Neuronal stem cell (in vitro differentiated cells): ENCODE data around the gene KLHL30.

Experiments used
- DNase-seq: peaks from one replicate; pipeline ENCODE4 v3.0.0-alpha.2; 2013; ENCODE audit warnings: low spot score
- H2AFZ ChIP-seq: one replicate; pipeline ENCODE4 v1.6.1; 2013; ENCODE audit warnings: mild to moderate bottlenecking, low read length, inconsistent platforms
- H2AK5ac ChIP-seq: 2 replicates; pipeline ENCODE4 v1.6.1; 2013; ENCODE audit warnings: low read depth, mild to moderate bottlenecking, inconsistent platforms, low read length, moderate library complexity, mixed read lengths
- H2BK120ac ChIP-seq: 2 replicates; pipeline ENCODE4 v1.6.1; 2013; ENCODE audit warnings: low read depth, mild to moderate bottlenecking, inconsistent platforms, low read length, moderate library complexity, mixed read lengths
- H2BK12ac ChIP-seq: one replicate; pipeline ENCODE4 v1.6.1; 2013; ENCODE audit warnings: low read length, inconsistent platforms
- H2BK15ac ChIP-seq: 2 replicates; pipeline ENCODE4 v1.6.1; 2013; ENCODE audit warnings: mild to moderate bottlenecking, low read length, inconsistent platforms, mixed read lengths
- H2BK5ac ChIP-seq: one replicate; pipeline ENCODE4 v1.6.1; 2013; ENCODE audit warnings: inconsistent platforms, mild to moderate bottlenecking, low read length, moderate library complexity
- H3K14ac ChIP-seq: one replicate; pipeline ENCODE4 v1.6.1; 2013; ENCODE audit warnings: low read length, inconsistent platforms
- H3K18ac ChIP-seq: 2 replicates; pipeline ENCODE4 v1.6.1; 2013; ENCODE audit warnings: low read length, inconsistent platforms
- H3K23ac ChIP-seq: 2 replicates; pipeline ENCODE4 v1.6.1; 2013; ENCODE audit warnings: low read depth, mild to moderate bottlenecking, mixed read lengths, low read length, inconsistent platforms; ENCODE audit not compliant: poor library complexity
- H3K27ac ChIP-seq: replicated peaks from 3 replicates; pipeline ENCODE4 v1.5.1; 2013; ENCODE audit warnings: low read length, inconsistent platforms
- H3K27me3 ChIP-seq, 3 experiments: 2 replicates each; pipeline ENCODE4 v1.6.1; 2013; ENCODE audit warnings: low read length in 3 of 3, mild to moderate bottlenecking in 2 of 3, inconsistent platforms in 1 of 3, low read depth in 1 of 3, mixed read lengths in 1 of 3, moderate library complexity in 1 of 3; ENCODE audit not compliant: control insufficient read depth in 3 of 3, insufficient read depth in 3 of 3
- H3K36me3 ChIP-seq, 2 donors: replicated peaks in 1 of 2; 2 replicates each; pipeline ENCODE4 v1.6.1; 2013; ENCODE audit warnings: low read length in 2 of 2; ENCODE audit not compliant: control insufficient read depth in 2 of 2, insufficient read depth in 2 of 2
- H3K4ac ChIP-seq: 2 replicates; pipeline ENCODE4 v1.6.1; 2013; ENCODE audit warnings: inconsistent platforms, mild to moderate bottlenecking, low read length, moderate library complexity
- H3K4me1 ChIP-seq, 2 donors: 1 replicate in 1 of 2; 2 replicates in 1 of 2; pipeline ENCODE4 v1.6.1; 2013; ENCODE audit warnings: low read length in 2 of 2, low read depth in 1 of 2; ENCODE audit not compliant: control insufficient read depth in 2 of 2, insufficient read depth in 1 of 2
- H3K4me2 ChIP-seq: one replicate; pipeline ENCODE4 v1.6.1; 2013; ENCODE audit warnings: mild to moderate bottlenecking, low read length, inconsistent platforms; ENCODE audit not compliant: insufficient read depth, poor library complexity, severe bottlenecking
- H3K4me3 ChIP-seq, 2 donors: 2 replicates each; pipeline ENCODE4 v1.5.1; 2013; ENCODE audit warnings: low read length in 2 of 2, mild to moderate bottlenecking in 2 of 2, inconsistent platforms in 1 of 2, moderate library complexity in 1 of 2
- H3K79me1 ChIP-seq: one replicate; pipeline ENCODE4 v1.6.1; 2013; ENCODE audit warnings: low read depth, mild to moderate bottlenecking, inconsistent platforms, low read length, moderate library complexity
- H3K9ac ChIP-seq: one replicate; pipeline ENCODE4 v1.6.1; 2013; ENCODE audit warnings: mild to moderate bottlenecking, low read depth, low read length, inconsistent platforms; ENCODE audit not compliant: poor library complexity
- H3K9me3 ChIP-seq, 2 donors: replicated peaks in 1 of 2; 2 replicates each; pipeline versions ENCODE3 to v1.6.1; 2013; ENCODE audit warnings: low read length in 2 of 2, mild to moderate bottlenecking in 2 of 2, inconsistent platforms in 1 of 2, low read depth in 1 of 2, mixed read lengths in 1 of 2, moderate library complexity in 1 of 2; ENCODE audit not compliant: control insufficient read depth in 2 of 2, insufficient read depth in 1 of 2
- H4K8ac ChIP-seq: one replicate; pipeline ENCODE4 v1.6.1; 2013; ENCODE audit warnings: low read depth, mild to moderate bottlenecking, inconsistent platforms, low read length, moderate library complexity
- H4K91ac ChIP-seq: one replicate; pipeline ENCODE4 v1.6.1; 2013; ENCODE audit warnings: low read length, low read depth, mild to moderate bottlenecking, inconsistent platforms; ENCODE audit not compliant: poor library complexity
- WGBS, 2 donors: extraction: QIAGEN DNeasy Blood & Tissue Kit; methylation state at CpG; one replicate each; pipeline ENCODE4 v1.1.7; 2013; ENCODE audit warnings: missing lambda C conversion rate in 2 of 2, mixed read lengths in 1 of 2; ENCODE audit not compliant: insufficient read length in 2 of 2, insufficient replicate concordance in 1 of 2; ENCODE audit errors: extremely low coverage in 2 of 2; 5-methylcytosine and 5-hydroxymethylcytosine counted together

The KLHL30 gene

GRCh38 chr2:238162846-238163441 is 24.5 kb downstream of the KLHL30 start:
- no peak overlapping the region for H4K91ac ChIP-seq
- H2BK120ac ChIP-seq: no peak overlapping the region
- no peaks in the 10 kb centered on the region for H3K9me3 ChIP-seq
- H2BK12ac ChIP-seq: no peak overlapping the region
- H3K18ac ChIP-seq: no peak overlapping the region
- no peak overlapping the region for H3K27ac ChIP-seq
- no peak overlapping the region for H2BK15ac ChIP-seq
- H3K27me3 ChIP-seq: peaks cover 18 to 66% (median 23%) of the 10 kb centered on the region in 3 experiments
- WGBS, 2 donors: no CpG with 5 or more reads among the region's 15 CpGs
- H2BK5ac ChIP-seq: no peak overlapping the region
- DNase-seq: no peak
- H3K79me1 ChIP-seq: peaks cover 3% of the 10 kb centered on the region
- H3K36me3 ChIP-seq: peaks cover 3 to 11% of the 10 kb centered on the region in 2 donors
- peaks cover 2 to 4% of the 10 kb centered on the region in 2 donors for H3K4me1 ChIP-seq
- no peak overlapping the region for H2AFZ ChIP-seq
- H3K4me2 ChIP-seq: no peak overlapping the region
- no peak overlapping the region for H4K8ac ChIP-seq
- H3K9ac ChIP-seq: no peak overlapping the region
- no peak overlapping the region for H3K4me3 ChIP-seq
- no peak overlapping the region for H2AK5ac ChIP-seq
- H3K4ac ChIP-seq: no peak overlapping the region
- peak overlapping the region; percentile 20 for H3K23ac ChIP-seq
- H3K14ac ChIP-seq: peak overlapping the region; percentile 83

DNA sequence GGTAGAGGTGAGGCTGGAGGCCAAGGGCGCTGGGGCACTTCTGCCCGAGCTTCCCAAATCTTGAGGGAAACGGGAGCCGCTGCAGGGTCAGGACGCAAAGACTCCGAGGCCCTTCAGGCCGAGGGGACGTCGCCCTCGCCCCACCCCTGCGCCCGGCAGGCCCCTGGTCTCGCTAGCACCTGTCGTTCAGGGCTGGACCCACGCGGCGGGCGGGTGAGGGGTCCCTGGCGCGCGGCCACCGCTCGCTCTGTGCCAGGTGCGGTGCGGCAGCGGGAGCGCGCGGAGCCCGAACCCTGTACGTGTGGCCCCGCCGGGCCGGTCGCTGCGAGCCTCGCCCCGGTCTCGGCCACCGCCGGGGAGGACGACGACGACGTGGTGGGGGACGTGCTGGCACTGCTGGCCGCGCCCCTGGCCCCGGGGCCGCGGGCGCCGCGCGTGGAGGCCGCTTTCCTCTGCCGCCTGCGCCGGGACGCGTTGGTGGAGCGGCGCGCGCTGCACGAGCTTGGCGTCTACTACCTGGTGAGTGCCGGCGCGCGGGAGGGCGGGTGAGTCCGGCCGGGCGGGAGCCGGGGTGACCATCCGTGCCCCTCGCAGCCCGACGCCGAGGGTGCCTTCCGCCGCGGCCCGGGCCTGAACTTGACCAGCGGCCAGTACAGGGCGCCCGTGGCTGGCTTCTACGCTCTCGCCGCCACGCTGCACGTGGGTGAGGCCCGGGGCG is 25.2 kb downstream of the KLHL30 start:
- Histone ChIP-seq H3K23ac (no peak overlapping the region), H3K36me3 (peaks cover 3 to 18% of the 10 kb centered on the region in 2 donors), H3K4me3 (peak overlapping the region in 1 of 2 donors; percentile 73), H3K27ac (no peak overlapping the region), H3K27me3 (peaks cover 12 to 59% (median 23%) of the 10 kb centered on the region in 3 experiments), H2AK5ac (peak overlapping the region; percentile 68), H2BK120ac (no peak overlapping the region), H2AFZ (no peak overlapping the region), H4K91ac (no peak overlapping the region), H3K14ac (peak overlapping the region; percentile 21), H3K18ac (peak overlapping the region; percentile 42), H3K4me1 (peaks cover 0 to 4% of the 10 kb centered on the region in 2 donors), H3K9ac (peak overlapping the region; percentile 81), H3K4ac (no peak overlapping the region), H2BK12ac (no peak overlapping the region), H2BK15ac (no peak overlapping the region), H2BK5ac (no peak overlapping the region), H3K9me3 (no peaks in the 10 kb centered on the region), H3K4me2 (peak overlapping the region; percentile 86), H3K79me1 (peaks cover 3% of the 10 kb centered on the region), H4K8ac (no peak overlapping the region)
- no peak for DNase-seq
- WGBS, 2 donors: no CpG with 5 or more reads among the region's 95 CpGs

- Histone ChIP-seq H3K36me3 (peaks cover 9 to 30% of the 10 kb centered on the region in 2 donors), H3K79me1 (no peaks in the 10 kb centered on the region), H3K27ac (no peak overlapping the region), H2BK120ac (no peak overlapping the region), H2BK5ac (no peak overlapping the region), H3K4ac (no peak overlapping the region), H3K4me3 (no peak overlapping the region), H2BK15ac (no peak overlapping the region), H3K9ac (no peak overlapping the region), H3K27me3 (peaks cover 4 to 48% (median 16%) of the 10 kb centered on the region in 3 experiments), H2AK5ac (no peak overlapping the region), H4K8ac (no peak overlapping the region), H4K91ac (no peak overlapping the region), H3K23ac (no peak overlapping the region), H3K4me1 (no peaks in the 10 kb centered on the region), H3K18ac (no peak overlapping the region), H2AFZ (no peak overlapping the region), H3K4me2 (no peak overlapping the region), H3K9me3 (no peaks in the 10 kb centered on the region), H2BK12ac (no peak overlapping the region), H3K14ac (no peak overlapping the region)
- WGBS, 2 donors: no CpG with 5 or more reads among the region's 8 CpGs
- no peak for DNase-seq
Observed at GRCh38 chr2:238164906-238165287, 26.4 kb downstream of the KLHL30 start.

DNA sequence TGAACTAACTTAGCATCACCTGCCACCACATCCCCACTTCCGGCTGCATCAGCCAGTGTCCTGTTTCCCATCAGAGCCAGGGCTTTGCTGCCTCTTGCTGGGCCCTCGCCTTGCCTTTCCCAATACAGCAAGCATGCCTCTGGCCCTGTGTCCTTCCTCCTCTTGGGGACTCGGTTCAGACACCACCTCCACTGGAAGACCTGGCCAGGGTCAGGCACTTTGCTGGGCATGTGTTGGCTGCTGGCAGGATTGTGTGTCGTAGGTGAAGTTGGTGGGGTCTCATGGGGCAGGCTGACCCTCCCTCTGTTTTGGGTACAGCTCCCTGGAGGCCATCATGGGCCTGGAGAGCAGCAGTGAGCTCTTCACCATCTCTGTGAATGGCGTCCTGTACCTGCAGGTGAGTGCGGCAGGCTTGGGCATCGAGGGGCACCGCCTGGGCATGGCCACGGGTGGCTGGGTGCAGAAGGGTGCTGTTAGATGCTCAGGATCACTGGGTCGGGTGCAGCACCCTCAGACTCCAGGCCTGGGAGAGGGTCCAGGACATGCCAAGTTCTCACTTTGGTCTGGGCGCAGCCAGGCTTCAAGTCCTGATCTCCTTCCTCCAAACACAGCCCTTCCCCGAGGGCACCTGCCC is 26.9 kb downstream of the KLHL30 start:
- H3K18ac ChIP-seq: no peak overlapping the region
- no peak overlapping the region for H2AK5ac ChIP-seq
- H3K9ac ChIP-seq: no peak overlapping the region
- WGBS, 2 donors: no CpG with 5 or more reads among the region's 12 CpGs
- H3K4me1 ChIP-seq: no peaks in the 10 kb centered on the region
- peaks cover 11 to 36% of the 10 kb centered on the region in 2 donors for H3K36me3 ChIP-seq
- H2BK120ac ChIP-seq: no peak overlapping the region
- H4K91ac ChIP-seq: no peak overlapping the region
- no peak overlapping the region for H3K14ac ChIP-seq
- no peaks in the 10 kb centered on the region for H3K9me3 ChIP-seq
- no peak overlapping the region for H4K8ac ChIP-seq
- H3K4me3 ChIP-seq: no peak overlapping the region
- no peak overlapping the region for H3K4ac ChIP-seq
- no peak overlapping the region for H2AFZ ChIP-seq
- H2BK12ac ChIP-seq: no peak overlapping the region
- no peaks in the 10 kb centered on the region for H3K79me1 ChIP-seq
- H3K23ac ChIP-seq: no peak overlapping the region
- no peak overlapping the region for H2BK5ac ChIP-seq
- DNase-seq: no peak
- H2BK15ac ChIP-seq: no peak overlapping the region
- peaks cover 0 to 43% (median 14%) of the 10 kb centered on the region in 3 experiments for H3K27me3 ChIP-seq
- no peak overlapping the region for H3K27ac ChIP-seq
- H3K4me2 ChIP-seq: no peak overlapping the region
